ENCODE results near the gene FMC1.
A peak's percentile ranks its signal among the peaks of the same experiment; 100 is the strongest.
"Not testable (repeated sequence)": the region's sequence is repeated elsewhere in the genome, so short reads cannot be mapped to it uniquely, and the experiment has no call there.

FMC1 gene

GRCh38 chr7:139340037-139340807, 915 bp upstream of the FMC1 start:
- DNase-seq (ENCODE audit: low read depth in 1 of 2, low spot score in 1 of 2), result peak; percentile 92 to 95

- DNase-seq (ENCODE audit: low read depth in 1 of 2, low spot score in 1 of 2), result no peak
These were observed 404 bp upstream of the FMC1 start for GRCh38 chr7:139340808-139341057.

GRCh38 chr7:139341776-139342226, 664 bp downstream of the FMC1 start:
- DNase-seq (ENCODE audit: low read depth in 1 of 2, low spot score in 1 of 2), result no peak

GRCh38 chr7:139345042-139345441, 3.9 kb downstream of the FMC1 start:
- DNase-seq (ENCODE audit: low read depth in 1 of 2, low spot score in 1 of 2), result no peak

- DNase-seq (ENCODE audit: low read depth in 1 of 2, low spot score in 1 of 2), result no peak
These were observed 9.9 kb downstream of the FMC1 start for GRCh38 chr7:139351027-139351426.

GRCh38 chr7:139354729-139355128, 13.6 kb downstream of the FMC1 start:
- no peak for DNase-seq (ENCODE audit: low read depth in 1 of 2, low spot score in 1 of 2)

- DNase-seq (ENCODE audit: low read depth in 1 of 2, low spot score in 1 of 2), result no peak
These were observed 14.2 kb downstream of the FMC1 start for GRCh38 chr7:139355320-139355719.

- not testable (repeated sequence) for DNase-seq (ENCODE audit: low read depth in 1 of 2, low spot score in 1 of 2)
These were observed 16.8 kb downstream of the FMC1 start for GRCh38 chr7:139357729-139358506.

- DNase-seq (ENCODE audit: low read depth in 1 of 2, low spot score in 1 of 2), result no peak
These were observed 17.6 kb downstream of the FMC1 start for GRCh38 chr7:139358541-139359365.

GRCh38 chr7:139359366-139360209, 18.5 kb downstream of the FMC1 start, which contains the start of gene LUC7L2:
TSS of gene LUC7L2 (plus strand) at chr7:139359894. CDS start at chr7:139360262, 368 bp downstream.
- peak; percentile 99 to 100 for DNase-seq (ENCODE audit: low read depth in 1 of 2, low spot score in 1 of 2)

- DNase-seq (ENCODE audit: low read depth in 1 of 2, low spot score in 1 of 2), result peak; percentile 94 to 98
These were observed 19.2 kb downstream of the FMC1 start for GRCh38 chr7:139360210-139360947.

GRCh38 chr7:139360948-139361307, 19.8 kb downstream of the FMC1 start:
- DNase-seq (ENCODE audit: low read depth in 1 of 2, low spot score in 1 of 2), result no peak

GRCh38 chr7:139361523-139361922, 20.4 kb downstream of the FMC1 start:
- no peak for DNase-seq (ENCODE audit: low read depth in 1 of 2, low spot score in 1 of 2)

- no peak for DNase-seq (ENCODE audit: low read depth in 1 of 2, low spot score in 1 of 2)
These were observed 21.2 kb downstream of the FMC1 start for GRCh38 chr7:139362302-139362701.

- DNase-seq (ENCODE audit: low read depth in 1 of 2, low spot score in 1 of 2), result no peak
These were observed 21.8 kb downstream of the FMC1 start for GRCh38 chr7:139362981-139363380.

GRCh38 chr7:139365336-139365735, 24.2 kb downstream of the FMC1 start:
- DNase-seq (ENCODE audit: low read depth in 1 of 2, low spot score in 1 of 2), result no peak

- no peak for DNase-seq (ENCODE audit: low read depth in 1 of 2, low spot score in 1 of 2)
These were observed 25.3 kb downstream of the FMC1 start for GRCh38 chr7:139366400-139366799.

- no peak for DNase-seq (ENCODE audit: low read depth in 1 of 2, low spot score in 1 of 2)
These were observed 26.5 kb downstream of the FMC1 start for GRCh38 chr7:139367438-139368155.

- no peak for DNase-seq (ENCODE audit: low read depth in 1 of 2, low spot score in 1 of 2)
These were observed 29.3 kb downstream of the FMC1 start for GRCh38 chr7:139370301-139370942.
